Liver (tissue), 9 donors: ENCODE results near the gene TSPAN31. TPM values are rescaled to one million over a fixed set of nuclear protein-coding genes. Genes with fewer than 3 reads are reported as not detected.

ENCODE experiments used
- DNase-seq: peaks from one replicate; pipeline ENCODE4 v3.0.0-alpha.2; 2017; ENCODE audit warnings: low spot score
- H3K27ac ChIP-seq, 2 donors: one replicate each; pipeline ENCODE4 v1.7.0; 2013; ENCODE audit warnings: inconsistent platforms in 2 of 2, low read length in 2 of 2, control low read depth in 1 of 2, low read depth in 1 of 2, mild to moderate bottlenecking in 1 of 2
- H3K27me3 ChIP-seq, 4 donors: one replicate each; pipeline versions ENCODE4 v1.6.1 to v1.7.0; 2013; ENCODE audit warnings: low read length in 3 of 4, inconsistent platforms in 1 of 4, mild to moderate bottlenecking in 1 of 4, moderate library complexity in 1 of 4; ENCODE audit not compliant: control insufficient read depth in 4 of 4, insufficient read depth in 4 of 4
- H3K36me3 ChIP-seq, 4 donors: one replicate each; pipeline versions ENCODE4 v1.6.1 to v1.7.0; 2013; ENCODE audit warnings: low read length in 3 of 4, mild to moderate bottlenecking in 3 of 4, low read depth in 1 of 4, moderate library complexity in 1 of 4; ENCODE audit not compliant: control insufficient read depth in 4 of 4, insufficient read depth in 3 of 4
- H3K4me1 ChIP-seq, 4 donors: one replicate each; pipeline versions ENCODE4 v1.6.1 to v1.7.0; 2013; ENCODE audit warnings: low read length in 3 of 4, mild to moderate bottlenecking in 3 of 4, moderate library complexity in 1 of 4; ENCODE audit not compliant: control insufficient read depth in 4 of 4, insufficient read depth in 4 of 4
- H3K4me3 ChIP-seq, 3 donors: one replicate each; pipeline versions ENCODE4 v1.6.1 to v1.7.0; 2013; ENCODE audit warnings: low read length in 3 of 3, control low read depth in 1 of 3, low read depth in 1 of 3, mild to moderate bottlenecking in 1 of 3
- H3K9ac ChIP-seq, 2 donors: one replicate each; pipeline ENCODE4 v1.7.0; 2013; ENCODE audit warnings: low read length in 2 of 2, mild to moderate bottlenecking in 2 of 2, moderate library complexity in 2 of 2, control low read depth in 1 of 2, low read depth in 1 of 2
- H3K9me3 ChIP-seq, 4 donors: one replicate each; pipeline versions ENCODE4 v1.6.1 to v1.7.0; 2013; ENCODE audit warnings: low read length in 3 of 4; ENCODE audit not compliant: control insufficient read depth in 4 of 4
- ATF3 ChIP-seq: IDR thresholded peaks from 2 replicates; pipeline ENCODE4 v1.6.1; 2016; ENCODE audit warnings: antibody characterized with exemption
- EGR1 ChIP-seq, 2 donors: IDR thresholded peaks; 2 replicates each; pipeline ENCODE4 v1.6.1; 2016 to 2018; ENCODE audit warnings: antibody characterized with exemption in 2 of 2, low read depth in 2 of 2
- FOXA2 ChIP-seq: IDR thresholded peaks from 2 replicates; pipeline ENCODE4 v1.6.1; 2016; ENCODE audit warnings: antibody characterized with exemption
- GABPA ChIP-seq, 2 donors: IDR thresholded peaks in 1 of 2; conservative IDR thresholded peaks in 1 of 2; 2 replicates each; pipeline ENCODE4 v1.6.1; 2016; ENCODE audit warnings: antibody characterized with exemption in 2 of 2, mild to moderate bottlenecking in 1 of 2, moderate library complexity in 1 of 2
- HNF4G ChIP-seq: IDR thresholded peaks from 2 replicates; pipeline ENCODE4 v1.6.1; 2016; ENCODE audit warnings: antibody characterized with exemption
- MAX ChIP-seq: IDR thresholded peaks from 2 replicates; pipeline ENCODE4 v1.6.1; 2016; ENCODE audit warnings: antibody characterized with exemption
- NR2F2 ChIP-seq: IDR thresholded peaks from 2 replicates; pipeline ENCODE4 v1.6.1; 2016; ENCODE audit warnings: antibody characterized with exemption
- RAD21 ChIP-seq, 2 donors: IDR thresholded peaks; 2 replicates each; pipeline ENCODE4 v1.6.1; 2016; ENCODE audit warnings: antibody characterized with exemption in 2 of 2, mild to moderate bottlenecking in 2 of 2
- REST ChIP-seq: IDR thresholded peaks from 2 replicates; pipeline ENCODE4 v1.6.1; 2016; ENCODE audit warnings: antibody characterized with exemption, mild to moderate bottlenecking
- TAF1 ChIP-seq: conservative IDR thresholded peaks from 2 replicates; pipeline ENCODE4 v1.6.1; 2016; ENCODE audit warnings: antibody characterized with exemption, mild to moderate bottlenecking
- YY1 ChIP-seq: IDR thresholded peaks from 2 replicates; pipeline ENCODE4 v1.6.1; 2016; ENCODE audit warnings: antibody characterized with exemption, mild to moderate bottlenecking
- ZBTB33 ChIP-seq: IDR thresholded peaks from 2 replicates; pipeline ENCODE4 v1.6.1; 2016; ENCODE audit warnings: antibody characterized with exemption
- WGBS: extraction: QIAGEN DNeasy Blood & Tissue Kit; methylation state at CpG from one replicate; pipeline ENCODE4 v1.1.7; 2013; 5-methylcytosine and 5-hydroxymethylcytosine counted together
- polyA plus RNA-seq, 2 donors: library from polyadenylated mRNA; stranded (reverse) in 1 of 2; unstranded in 1 of 2; fragments of 200-250 nt in 1 of 2; fragments of >200 nt in 1 of 2; fragmentation: Nextera tagmentation in 1 of 2; extraction: Ambion mirVana in 1 of 2; gene quantifications; one replicate each; pipeline versions ENCODE4 v1.2.1 to v1.2.3, GENCODE V29; 2013 to 2015
- total RNA-seq, 2 donors: library from RNA; depleted of rRNA; stranded (reverse); fragments of >200 nt; gene quantifications; one replicate each; pipeline ENCODE4 v1.2.3, GENCODE V29; 2014
- donor health status: healthy.
- donor health status: healthy.
- donor health status: healthy.
- donor health status: healthy.
- donor health status: healthy.

TSPAN31 gene
- total and polyA plus RNA-seq, 4 donors: 16.9 to 39.4 (median 24.6) TPM

- TF ChIP-seq REST: no peak
- no peak for TF ChIP-seq GABPA (IDR thresholded peaks at IDR 0.05 in 1 of 2, conservative IDR thresholded peaks at IDR 0.05 in 1 of 2)
- no peak for TF ChIP-seq EGR1 (IDR thresholded peaks at IDR 0.05; ENCODE audit: low read depth in 2 of 2)
- TF ChIP-seq TAF1: no peak
- no peak for TF ChIP-seq NR2F2
These were observed 22.5 kb downstream of the TSPAN31 start (continued) for GRCh38 chr12:57767305-57767698.

GRCh38 chr12:57767876-57768275 is 23.0 kb downstream of the TSPAN31 start:
- no peak overlapping the region for H3K4me3 ChIP-seq
- no peak overlapping the region for H3K9ac ChIP-seq
- H3K4me1 ChIP-seq: peaks cover 11 to 36% (median 29%) of the 10 kb centered on the region in 4 donors
- H3K36me3 ChIP-seq: peaks cover 8 to 19% (median 14%) of the 10 kb centered on the region in 4 donors
- no peaks in the 10 kb centered on the region for H3K9me3 ChIP-seq
- 96% methylated on average over 3 of the region's 3 CpGs for WGBS
- DNase-seq: no peak
- peaks cover 0 to 14% (median 6%) of the 10 kb centered on the region in 4 donors for H3K27me3 ChIP-seq
- TF ChIP-seq NR2F2: no peak
- no peak for TF ChIP-seq YY1
- TF ChIP-seq ATF3: no peak
- no peak for TF ChIP-seq MAX
- TF ChIP-seq EGR1 (IDR thresholded peaks at IDR 0.05; ENCODE audit: low read depth in 2 of 2): no peak
- TF ChIP-seq TAF1: no peak
- no peak for TF ChIP-seq ZBTB33
- TF ChIP-seq RAD21 (IDR thresholded peaks at IDR 0.05): no peak
- no peak for TF ChIP-seq FOXA2
- TF ChIP-seq HNF4G: no peak
- no peak for TF ChIP-seq REST
- H3K27ac ChIP-seq: no peak overlapping the region
